ENCODE results near the gene CASP14.

DNA sequence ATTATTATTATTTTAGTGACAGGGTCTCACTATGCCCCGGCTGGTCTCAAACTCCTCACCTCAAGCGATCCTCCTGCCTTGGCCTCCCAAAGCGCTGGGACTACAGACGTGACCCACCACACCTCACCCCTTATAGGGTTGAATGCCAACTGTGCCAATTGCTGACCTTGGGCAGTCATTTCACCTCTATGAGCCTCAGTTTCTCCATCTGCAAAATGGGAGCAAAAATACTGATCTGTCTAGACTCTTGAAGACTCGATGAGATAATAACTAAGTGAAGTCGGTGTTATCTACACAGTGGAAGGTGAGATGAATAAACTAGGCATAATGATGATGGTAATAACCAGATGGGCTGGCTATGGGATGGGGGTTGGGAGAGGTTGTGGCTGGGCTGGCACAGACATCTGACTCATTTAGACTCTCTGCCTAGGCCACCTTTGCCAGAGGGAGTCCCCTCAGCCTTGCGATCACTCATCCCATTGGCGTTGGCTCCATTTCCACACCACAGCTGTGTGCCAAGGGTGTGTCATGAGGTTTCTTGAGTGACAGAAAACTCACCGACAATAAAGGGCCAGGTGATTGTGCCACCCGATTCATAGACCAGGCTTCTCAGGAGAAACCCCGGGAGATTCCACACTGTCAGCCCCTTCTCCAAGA is at the start of gene CASP14:
- TF ChIP-seq POLR2AphosphoS5 (IDR thresholded peaks at IDR 0.05): no peak
- no peak for TF ChIP-seq CTCF (IDR thresholded peaks at IDR 0.05)
